Activated CD4-positive, alpha-beta T cell treated with anti-CD3 and anti-CD28 coated beads, Interleukin-2, amount 50 U/mL, for 16 hours (primary cell): ENCODE results near the gene CRYM.
"Not testable (repeated sequence)": the region's sequence is repeated elsewhere in the genome, so short reads cannot be mapped to it uniquely, and the experiment has no call there.

ENCODE experiments used
- DNase-seq: peaks from one replicate; pipeline ENCODE4 v3.0.0-alpha.2; 2020

Gene CRYM

GRCh38 chr16:21277045-21277926 is 804 bp downstream of the CRYM start:
- no peak for DNase-seq

GRCh38 chr16:21276090-21276489 is 2.0 kb downstream of the CRYM start:
- DNase-seq, result no peak

- no peak for DNase-seq
Measured at GRCh38 chr16:21275529-21275928, 2.6 kb downstream of the CRYM start.

- no peak for DNase-seq
Measured at GRCh38 chr16:21274172-21274726, 3.8 kb downstream of the CRYM start.

- DNase-seq, result not testable (repeated sequence)
Measured at GRCh38 chr16:21272763-21273162, 5.3 kb downstream of the CRYM start.

GRCh38 chr16:21272253-21272652 is 5.8 kb downstream of the CRYM start:
- DNase-seq, result no peak

GRCh38 chr16:21268236-21268635 is 9.9 kb downstream of the CRYM start:
- no peak for DNase-seq

- DNase-seq, result no peak
Measured at GRCh38 chr16:21267298-21267697, 10.8 kb downstream of the CRYM start.

- DNase-seq, result no peak
Measured at GRCh38 chr16:21265104-21265837, 12.8 kb downstream of the CRYM start.

- DNase-seq, result no peak
Measured at GRCh38 chr16:21264571-21265036, 13.5 kb downstream of the CRYM start.

GRCh38 chr16:21263640-21264570 is 14.2 kb downstream of the CRYM start:
- DNase-seq, result no peak

GRCh38 chr16:21262779-21263639 is 15.1 kb downstream of the CRYM start:
- no peak for DNase-seq

- DNase-seq, result no peak
Measured at GRCh38 chr16:21260870-21261791, 17.0 kb downstream of the CRYM start.

GRCh38 chr16:21257284-21257683 is 20.8 kb downstream of the CRYM start:
- no peak for DNase-seq

GRCh38 chr16:21256636-21257035 is 21.5 kb downstream of the CRYM start:
- DNase-seq, result no peak

GRCh38 chr16:21253470-21253869 is 24.6 kb downstream of the CRYM start:
- DNase-seq, result no peak

GRCh38 chr16:21250072-21250923 is 27.8 kb downstream of the CRYM start:
- no peak for DNase-seq

- not testable (repeated sequence) for DNase-seq
Measured at GRCh38 chr16:21248179-21248578, 29.9 kb downstream of the CRYM start.

- no peak for DNase-seq
Measured at GRCh38 chr16:21244518-21245215, 33.4 kb downstream of the CRYM start.
